ENCODE data around the gene RILPL2.

Gene RILPL2

DNA sequence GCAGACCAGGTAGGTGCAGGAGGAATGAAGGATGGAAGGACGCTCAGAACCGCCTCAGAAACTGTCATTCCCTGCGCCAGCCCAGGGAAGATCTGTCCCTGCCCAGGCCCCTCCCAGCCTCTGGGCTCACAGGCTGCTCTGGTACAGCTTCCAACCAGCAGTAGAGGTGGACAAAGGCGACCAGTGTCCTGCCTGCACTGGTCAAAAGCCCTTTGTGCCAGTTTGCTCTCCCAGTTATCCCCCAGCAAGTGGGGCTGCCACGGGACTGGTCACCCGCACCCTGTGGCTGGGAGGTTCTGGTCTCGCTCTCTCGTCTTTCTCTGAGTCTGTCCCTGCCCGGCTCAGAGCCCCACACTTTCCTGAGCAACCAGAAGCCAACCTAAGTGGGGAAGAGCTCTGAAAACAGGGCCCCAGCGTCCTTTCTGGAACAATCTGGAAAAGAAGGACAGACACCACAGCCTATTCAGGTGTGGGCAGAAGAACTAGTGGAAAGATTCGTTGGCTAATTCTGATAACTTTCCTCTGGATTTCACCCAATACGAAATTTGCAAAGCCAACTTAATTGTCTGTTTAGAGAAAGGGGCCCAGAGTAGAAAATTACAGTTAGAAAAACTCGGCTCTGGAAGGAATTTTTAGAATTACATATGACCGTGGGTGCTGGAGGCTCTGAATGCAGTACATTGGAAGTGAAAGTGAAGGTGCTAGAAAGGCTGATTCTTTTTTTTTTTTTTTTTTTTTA is 43.1 kb upstream of the RILPL2 start:
- no peaks in the 10 kb centered on the region for H3K27me3 ChIP-seq
- peaks cover 76% of the 10 kb centered on the region for H3K36me3 ChIP-seq
- H3K9me3 ChIP-seq, result no peaks in the 10 kb centered on the region
- no peak overlapping the region for H3K27ac ChIP-seq
- TF ChIP-seq CTCF (IDR thresholded peaks at IDR 0.05), result no peak
- H3K4me1 ChIP-seq (ENCODE audit: control insufficient read depth in 1 of 2, insufficient read depth in 1 of 2, low read depth in 1 of 2, low read length in 1 of 2), result no peaks in the 10 kb centered on the region
- no peak overlapping the region for H3K4me3 ChIP-seq (ENCODE audit: low read depth in 1 of 2, low read length in 1 of 2)

GRCh38 chr12:123478762-123479161 is 42.3 kb upstream of the RILPL2 start:
- Histone ChIP-seq H3K9me3 (no peaks in the 10 kb centered on the region), H3K4me3 (ENCODE audit: low read depth in 1 of 2, low read length in 1 of 2) (no peak overlapping the region), H3K4me1 (ENCODE audit: control insufficient read depth in 1 of 2, insufficient read depth in 1 of 2, low read depth in 1 of 2, low read length in 1 of 2) (no peaks in the 10 kb centered on the region), H3K27me3 (no peaks in the 10 kb centered on the region), H3K36me3 (peaks cover 77% of the 10 kb centered on the region), H3K27ac (no peak overlapping the region)
- no peak for TF ChIP-seq CTCF (IDR thresholded peaks at IDR 0.05)

- no peak overlapping the region for H3K4me3 ChIP-seq (ENCODE audit: low read depth in 1 of 2, low read length in 1 of 2)
- no peak overlapping the region for H3K27ac ChIP-seq
- no peaks in the 10 kb centered on the region for H3K9me3 ChIP-seq
- TF ChIP-seq CTCF (IDR thresholded peaks at IDR 0.05), result no peak
- no peaks in the 10 kb centered on the region for H3K4me1 ChIP-seq (ENCODE audit: control insufficient read depth in 1 of 2, insufficient read depth in 1 of 2, low read depth in 1 of 2, low read length in 1 of 2)
- H3K36me3 ChIP-seq, result peaks cover 72% of the 10 kb centered on the region
- H3K27me3 ChIP-seq, result no peaks in the 10 kb centered on the region
Observed at GRCh38 chr12:123478069-123478468, 41.6 kb upstream of the RILPL2 start.

GRCh38 chr12:123475246-123475703 is 38.8 kb upstream of the RILPL2 start:
- Histone ChIP-seq H3K27ac (no peak overlapping the region), H3K4me3 (ENCODE audit: low read depth in 1 of 2, low read length in 1 of 2) (no peak overlapping the region), H3K9me3 (no peaks in the 10 kb centered on the region), H3K27me3 (no peaks in the 10 kb centered on the region), H3K36me3 (peaks cover 81% of the 10 kb centered on the region), H3K4me1 (ENCODE audit: control insufficient read depth in 1 of 2, insufficient read depth in 1 of 2, low read depth in 1 of 2, low read length in 1 of 2) (no peaks in the 10 kb centered on the region)
- no peak for TF ChIP-seq CTCF (IDR thresholded peaks at IDR 0.05)

- no peaks in the 10 kb centered on the region for H3K27me3 ChIP-seq
- no peak for TF ChIP-seq CTCF (IDR thresholded peaks at IDR 0.05)
- no peak overlapping the region for H3K4me3 ChIP-seq (ENCODE audit: low read depth in 1 of 2, low read length in 1 of 2)
- H3K36me3 ChIP-seq, result peaks cover 81% of the 10 kb centered on the region
- no peaks in the 10 kb centered on the region for H3K4me1 ChIP-seq (ENCODE audit: control insufficient read depth in 1 of 2, insufficient read depth in 1 of 2, low read depth in 1 of 2, low read length in 1 of 2)
- H3K27ac ChIP-seq, result no peak overlapping the region
- H3K9me3 ChIP-seq, result no peaks in the 10 kb centered on the region
Observed at GRCh38 chr12:123474485-123475245, 38.2 kb upstream of the RILPL2 start.

All from neutrophil (primary cell).